Mucosa of descending colon (tissue), 3 donors: ENCODE measurements around the gene GRAMD4. TPM values are rescaled to one million over a fixed set of nuclear protein-coding genes. Genes with fewer than 3 reads are reported as not detected.

Source experiments
- ATAC-seq: fragments of 200-7000 bp; cut with Tn5 transposase; one replicate; pipeline ENCODE4 v1.9.1; 2020; ENCODE audit warnings: mild to moderate bottlenecking, moderate library complexity
- DNase-seq, 3 donors: peaks; one replicate each; pipeline ENCODE4 v3.0.0-alpha.2; 2020
- H3K36me3 ChIP-seq: fragments of 200-600 bp; one replicate; pipeline ENCODE4 v1.8.0; 2021; ENCODE audit warnings: low read depth, mild to moderate bottlenecking
- H3K4me1 ChIP-seq: fragments of 200-600 bp; one replicate; pipeline ENCODE4 v1.8.0; 2021; ENCODE audit warnings: low read depth, mild to moderate bottlenecking
- H3K4me3 ChIP-seq: fragments of 200-600 bp; one replicate; pipeline ENCODE4 v1.8.0; 2021; ENCODE audit warnings: mild to moderate bottlenecking
- H3K9me3 ChIP-seq: fragments of 200-600 bp; one replicate; pipeline ENCODE4 v1.8.0; 2021; ENCODE audit warnings: mild to moderate bottlenecking
- intact Hi-C, 2 donors: fragments of 100-400 bp; cut with DNase I in 1 of 2; cut with micrococcal nuclease in 1 of 2; formaldehyde crosslinking; loops; one replicate each; pipeline versions ENCODE4 v1.11.0 to v1.11.1; 2022; cut with DNase I, micrococcal nuclease
- total RNA-seq, 3 donors: library from RNA; stranded (reverse); fragmentation: NEBNext Ultra II Directional in 2 of 3; extraction: Animal tissue kit (Norgen Biotek cat#: 25700) in 2 of 3; gene quantifications; one replicate each; pipeline versions ENCODE4 v1.2.1 to v1.2.4, GENCODE V29; 2021 to 2023
- TF ChIP-seq, protein P1 (sequence below): fragments of 200-600 bp; IDR thresholded peaks from one replicate; pipeline ENCODE4 v1.8.0; 2022; ENCODE audit warnings: antibody characterized with exemption, mild to moderate bottlenecking
- donor health status: DM: no; HTN: no; CAD: no; lungs with moderate emphysema.
- donor health status: DM: no; HTN: no; CAD: no.
- donor health status: DM: no; HTN: yes; CAD: no.

Gene GRAMD4
- total RNA-seq, 3 donors from 2014 or later = 114 to 203 (median 197) TPM

DNA sequence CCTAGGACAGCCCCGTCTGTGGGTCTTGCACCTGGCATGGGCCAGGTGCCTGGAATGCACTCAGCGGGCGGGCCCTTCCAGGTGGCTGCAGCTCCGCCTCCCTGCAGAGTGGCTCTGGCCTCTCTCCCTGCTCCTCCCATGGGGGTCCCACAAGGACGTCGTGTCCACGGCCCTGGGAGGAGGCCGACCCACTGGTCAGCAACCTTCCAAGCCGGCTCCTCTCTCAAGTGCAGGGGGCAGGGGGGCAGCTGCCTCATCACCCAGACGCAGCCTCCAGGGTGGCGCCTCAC is 76.0 kb downstream of the GRAMD4 start:
- peak; percentile 75 for ATAC-seq

DNA sequence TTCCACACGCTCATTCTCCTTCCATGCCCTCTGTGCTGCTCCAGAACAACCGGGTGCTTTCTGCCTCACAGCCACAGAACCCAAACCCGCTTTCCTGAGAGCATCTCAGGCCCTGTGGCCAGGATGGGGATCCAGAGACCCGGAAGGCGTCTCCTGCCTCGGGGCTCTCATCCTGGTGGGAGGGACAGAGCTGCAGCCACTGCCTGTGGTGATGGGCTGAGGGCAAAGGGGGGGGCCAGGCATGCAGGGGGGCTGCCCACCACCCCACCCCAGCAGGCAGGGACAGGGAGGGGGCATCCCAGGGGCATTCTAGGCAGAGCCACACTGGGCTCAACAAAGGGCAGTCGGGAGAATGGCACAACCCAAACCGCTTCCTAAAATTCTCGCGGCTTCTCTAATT is 76.4 kb downstream of the GRAMD4 start:
- TF ChIP-seq, protein P1, sequence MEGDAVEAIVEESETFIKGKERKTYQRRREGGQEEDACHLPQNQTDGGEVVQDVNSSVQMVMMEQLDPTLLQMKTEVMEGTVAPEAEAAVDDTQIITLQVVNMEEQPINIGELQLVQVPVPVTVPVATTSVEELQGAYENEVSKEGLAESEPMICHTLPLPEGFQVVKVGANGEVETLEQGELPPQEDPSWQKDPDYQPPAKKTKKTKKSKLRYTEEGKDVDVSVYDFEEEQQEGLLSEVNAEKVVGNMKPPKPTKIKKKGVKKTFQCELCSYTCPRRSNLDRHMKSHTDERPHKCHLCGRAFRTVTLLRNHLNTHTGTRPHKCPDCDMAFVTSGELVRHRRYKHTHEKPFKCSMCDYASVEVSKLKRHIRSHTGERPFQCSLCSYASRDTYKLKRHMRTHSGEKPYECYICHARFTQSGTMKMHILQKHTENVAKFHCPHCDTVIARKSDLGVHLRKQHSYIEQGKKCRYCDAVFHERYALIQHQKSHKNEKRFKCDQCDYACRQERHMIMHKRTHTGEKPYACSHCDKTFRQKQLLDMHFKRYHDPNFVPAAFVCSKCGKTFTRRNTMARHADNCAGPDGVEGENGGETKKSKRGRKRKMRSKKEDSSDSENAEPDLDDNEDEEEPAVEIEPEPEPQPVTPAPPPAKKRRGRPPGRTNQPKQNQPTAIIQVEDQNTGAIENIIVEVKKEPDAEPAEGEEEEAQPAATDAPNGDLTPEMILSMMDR = no peak
- DNase-seq (peak in 2 of 3 donors; percentile 14 to 21), ATAC-seq (no peak)
- no peaks in the 10 kb centered on the region for H3K9me3 ChIP-seq
- intact Hi-C loops = no loop called here
- H3K4me1 ChIP-seq = no peaks in the 10 kb centered on the region
- no peak overlapping the region for H3K4me3 ChIP-seq
- H3K36me3 ChIP-seq = peaks cover 14% of the 10 kb centered on the region

More for the DNA sequence above, 76.0 kb downstream of the GRAMD4 start:
- no peaks in the 10 kb centered on the region for H3K4me1 ChIP-seq
- peaks cover 14% of the 10 kb centered on the region for H3K36me3 ChIP-seq
- intact Hi-C loops = no loop called here
- TF ChIP-seq, protein P1 = no peak
- no peaks in the 10 kb centered on the region for H3K9me3 ChIP-seq
- peak in 2 of 3 donors; percentile 31 to 55 for DNase-seq
- no peak overlapping the region for H3K4me3 ChIP-seq

DNA sequence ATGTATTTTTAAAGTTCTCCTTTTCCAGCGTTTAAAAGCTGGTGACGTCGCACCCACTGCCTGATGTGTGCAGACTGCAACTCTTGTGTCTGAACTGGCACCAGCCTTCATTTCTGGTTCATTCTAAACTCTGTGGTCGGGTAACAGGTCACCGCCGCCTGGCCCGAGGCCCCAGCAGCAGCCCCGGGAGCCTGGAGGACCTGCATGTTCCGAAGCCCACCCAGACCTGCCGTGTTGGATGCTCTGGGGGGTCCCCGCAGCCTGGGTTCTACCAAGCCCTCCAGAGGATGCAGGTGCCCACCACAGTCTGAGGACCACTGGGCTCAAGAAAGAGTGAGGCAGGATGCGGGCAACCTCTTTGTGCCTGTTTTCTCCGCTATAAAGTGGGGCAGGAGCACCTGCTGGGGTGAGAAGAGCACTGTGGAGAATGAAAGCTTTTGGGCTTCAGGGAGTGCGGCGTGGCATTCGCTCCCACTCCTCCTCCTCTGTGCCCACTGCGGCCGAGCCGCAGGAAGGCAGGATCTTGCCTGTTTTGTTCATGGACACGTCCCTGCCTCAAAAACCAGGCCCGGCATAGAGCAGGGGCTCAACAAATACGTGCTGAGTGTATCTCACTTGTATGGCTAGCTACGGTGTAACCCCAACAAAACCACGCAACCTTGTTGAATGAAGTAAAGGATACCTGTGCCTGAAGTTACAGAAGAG is 77.8 kb downstream of the GRAMD4 start:
- no peak for ATAC-seq
- peak in 1 of 3 donors; percentile 33 for DNase-seq

DNA sequence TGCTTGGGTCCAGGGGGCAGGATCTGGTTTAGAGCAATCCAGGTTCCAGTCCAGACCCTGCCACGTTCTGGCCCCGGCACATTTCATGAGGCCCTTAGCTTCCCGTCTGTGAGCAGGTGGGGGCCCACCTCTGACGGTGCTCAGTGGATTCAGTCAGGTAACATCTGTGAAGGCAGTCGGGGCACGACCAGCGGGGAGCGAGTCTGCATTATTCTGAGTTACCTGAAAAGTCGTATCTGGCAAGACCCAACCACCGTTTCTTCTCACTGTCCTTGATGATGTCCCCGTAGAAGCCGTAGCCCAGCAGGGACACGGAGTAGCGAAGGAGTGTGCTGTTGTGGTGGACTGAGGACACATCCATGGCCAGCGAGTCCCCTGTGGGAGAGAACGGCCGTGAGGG is 78.9 kb downstream of the GRAMD4 start:
- ATAC-seq = no peak

More for the DNA sequence above, 77.8 kb downstream of the GRAMD4 start:
- peaks cover 14% of the 10 kb centered on the region for H3K36me3 ChIP-seq
- intact Hi-C loops = no loop called here
- no peaks in the 10 kb centered on the region for H3K4me1 ChIP-seq
- H3K9me3 ChIP-seq = no peaks in the 10 kb centered on the region
- TF ChIP-seq, protein P1 = no peak
- no peak overlapping the region for H3K4me3 ChIP-seq

DNA sequence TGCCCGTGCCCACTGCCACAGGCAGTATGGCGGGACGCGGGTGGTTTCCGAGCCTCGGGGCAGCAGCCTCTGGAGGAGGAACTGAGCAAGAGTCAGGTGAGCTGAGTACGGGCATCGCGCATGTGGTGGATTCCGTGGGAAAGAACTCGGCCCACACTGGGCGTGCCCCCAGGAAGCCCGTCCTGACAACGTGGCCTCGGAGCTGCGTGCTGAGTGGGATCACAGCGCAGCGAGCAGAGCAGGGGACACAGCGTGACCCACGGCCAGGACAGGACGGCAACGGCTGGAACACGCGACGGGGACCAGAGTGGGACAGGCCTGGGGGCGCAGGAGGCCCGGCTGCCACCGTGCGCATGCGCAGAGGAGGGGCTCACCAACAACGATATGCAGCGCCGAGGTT is 81.1 kb downstream of the GRAMD4 start:
- Histone ChIP-seq H3K4me3 (no peak overlapping the region), H3K9me3 (no peaks in the 10 kb centered on the region), H3K4me1 (peaks cover 3% of the 10 kb centered on the region), H3K36me3 (peaks cover 8% of the 10 kb centered on the region)
- ATAC-seq (no peak), DNase-seq (peak in 1 of 3 donors; percentile 51)
- TF ChIP-seq, protein P1 = no peak
- intact Hi-C loops = no loop called here

More for the DNA sequence above, 78.9 kb downstream of the GRAMD4 start:
- TF ChIP-seq, protein P1 = no peak
- intact Hi-C loops = no loop called here
- peak in 1 of 3 donors; percentile 24 for DNase-seq
- H3K36me3 ChIP-seq = peaks cover 14% of the 10 kb centered on the region
- H3K4me3 ChIP-seq = no peak overlapping the region
- no peaks in the 10 kb centered on the region for H3K9me3 ChIP-seq
- H3K4me1 ChIP-seq = no peaks in the 10 kb centered on the region
